ENCODE measurements around the gene POLR2L.

Gene POLR2L

GRCh38 chr11:792535-792821, 49.9 kb downstream of the POLR2L start:
- no peak for DNase-seq

DNA sequence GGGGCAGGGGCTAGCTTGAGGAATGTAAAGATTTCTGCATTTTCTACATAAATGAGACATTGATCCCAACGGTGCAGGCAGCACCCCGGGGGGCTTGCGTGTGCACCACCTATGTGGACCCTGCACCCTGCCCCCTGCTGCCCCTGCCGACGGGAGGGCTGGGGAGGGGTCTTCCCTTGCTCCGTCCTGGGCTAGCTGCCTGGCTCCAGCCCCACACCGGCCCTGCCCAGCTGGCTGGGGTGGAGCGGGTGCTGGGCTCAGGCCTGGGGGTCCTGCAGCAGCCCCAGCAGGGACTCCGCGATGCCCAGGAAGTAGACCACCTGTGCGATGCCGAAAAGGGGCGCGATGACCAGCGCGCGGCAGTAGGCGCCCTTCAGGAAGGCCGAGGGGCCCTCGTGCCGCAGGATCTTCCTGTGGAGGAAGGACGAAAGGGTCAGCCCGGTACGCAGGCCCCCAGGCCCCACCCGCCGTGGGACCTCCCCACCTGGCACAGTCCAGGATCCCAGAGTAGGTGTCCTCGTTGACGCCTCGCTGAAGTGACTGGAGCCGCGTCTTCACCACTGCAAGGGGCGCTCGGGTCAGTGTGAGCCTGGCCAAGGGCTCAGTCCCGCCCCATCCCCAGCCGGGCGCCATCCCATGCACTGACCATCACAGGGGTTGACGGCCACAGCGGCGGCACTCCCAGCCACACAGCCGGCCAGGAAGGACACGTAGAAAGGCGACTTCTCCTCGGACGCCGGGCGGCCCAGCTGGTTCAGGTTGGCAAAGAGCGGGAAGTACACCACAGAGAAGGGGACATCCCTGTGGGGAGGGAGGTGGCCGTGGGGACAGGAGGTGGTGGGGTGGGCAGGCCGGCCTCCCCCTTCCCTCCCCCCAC, 50.4 kb downstream of the POLR2L start:
- DNase-seq = no peak

- no peak for DNase-seq
These were observed 51.4 kb downstream of the POLR2L start for GRCh38 chr11:790721-791564.

DNA sequence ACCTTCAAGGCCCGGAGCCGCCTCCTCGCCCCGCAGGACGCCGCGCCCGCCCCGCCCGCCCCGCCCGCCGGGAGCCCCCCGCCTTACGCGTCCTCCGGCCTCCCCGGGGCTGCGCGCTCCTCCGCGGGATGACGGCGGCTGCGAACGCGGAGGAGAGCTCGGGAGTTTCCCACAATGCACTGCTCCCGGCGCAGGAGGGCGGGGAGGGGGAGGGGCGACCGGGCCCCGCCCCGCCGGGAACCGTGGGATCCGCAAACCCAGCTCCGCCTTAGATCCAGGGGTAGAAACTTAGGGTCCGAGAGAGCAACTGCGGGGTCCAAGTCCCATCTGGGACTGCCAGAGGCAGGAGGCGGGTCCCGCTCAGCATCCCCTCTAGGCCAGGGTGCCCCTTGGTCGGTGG, 52.4 kb downstream of the POLR2L start, which contains the start of gene CEND1:
CEND1 (minus strand) TSS at position 148 of the 400 bp plus-strand sequence. CDS start 1,514 bp downstream, outside the sequence.
- DNase-seq = no peak
